Measurements from ENCODE around the gene NAA35. TPM values are rescaled to one million over a fixed set of nuclear protein-coding genes. Genes with fewer than 3 reads are reported as not detected.
"Not testable (repeated sequence)": the region's sequence is repeated elsewhere in the genome, so short reads cannot be mapped to it uniquely, and the experiment has no call there.

NAA35 gene
- total RNA-seq, 2 experiments from 2014 or later: 23.0 to 24.3 TPM

- ChIA-PET CTCF (no interaction called here), POLR2A (no interaction called here)
- Mint-ChIP-seq H3K36me3 (peaks cover 33% of the 10 kb centered on the region), H3K27me3 (no peaks in the 10 kb centered on the region), H3K9me3 (no peaks in the 10 kb centered on the region), H3K27ac (no peak overlapping the region), H3K4me1 (ENCODE audit: low read depth) (peaks cover 3% of the 10 kb centered on the region), H3K4me3 (no peak overlapping the region)
- no peak for DNase-seq
- intact Hi-C loops (cut with micrococcal nuclease): no loop called here
Measured at GRCh38 chr9:85960688-85961093, 19.7 kb downstream of the NAA35 start.

DNA sequence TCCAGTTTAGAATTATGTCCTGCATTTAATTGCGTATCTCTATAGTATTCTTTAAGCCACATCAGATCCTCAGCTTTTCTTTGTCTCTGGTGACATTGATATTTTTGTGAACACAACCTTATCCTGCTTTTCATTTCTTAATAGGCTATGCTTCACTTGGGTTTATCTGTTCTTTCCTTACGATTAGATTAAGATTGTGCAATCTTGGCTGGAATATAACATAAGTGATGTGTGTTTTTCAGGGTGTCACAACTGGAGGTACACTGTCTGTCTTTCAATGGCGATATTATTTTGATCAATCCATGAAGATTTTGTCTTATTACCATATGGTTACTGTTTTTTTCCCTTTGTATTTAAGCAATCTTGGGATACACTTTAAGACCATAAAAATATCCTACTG is 23.6 kb downstream of the NAA35 start:
- Mint-ChIP-seq H3K27ac (no peak overlapping the region), H3K27me3 (no peaks in the 10 kb centered on the region), H3K36me3 (peaks cover 28% of the 10 kb centered on the region), H3K4me3 (no peak overlapping the region), H3K4me1 (ENCODE audit: low read depth) (peaks cover 3% of the 10 kb centered on the region), H3K9me3 (no peaks in the 10 kb centered on the region)
- POLR2A ChIA-PET: no interaction called here
- CTCF ChIA-PET: no interaction called here
- intact Hi-C loops (cut with micrococcal nuclease): no loop called here
- no peak for DNase-seq

- no peaks in the 10 kb centered on the region for H3K27me3 Mint-ChIP-seq
- H3K36me3 Mint-ChIP-seq: peaks cover 31% of the 10 kb centered on the region
- no peaks in the 10 kb centered on the region for H3K9me3 Mint-ChIP-seq
- DNase-seq: no peak
- no peak overlapping the region for H3K4me3 Mint-ChIP-seq
- POLR2A ChIA-PET: no interaction called here
- H3K4me1 Mint-ChIP-seq (ENCODE audit: low read depth): peaks cover 3% of the 10 kb centered on the region
- intact Hi-C loops (cut with micrococcal nuclease): no loop called here
- no peak overlapping the region for H3K27ac Mint-ChIP-seq
- CTCF ChIA-PET: no interaction called here
Measured at GRCh38 chr9:85964949-85965348, 24.0 kb downstream of the NAA35 start.

- Mint-ChIP-seq H3K4me1 (ENCODE audit: low read depth) (peaks cover 2% of the 10 kb centered on the region), H3K27ac (no peak overlapping the region), H3K4me3 (no peak overlapping the region), H3K27me3 (no peaks in the 10 kb centered on the region), H3K36me3 (peaks cover 32% of the 10 kb centered on the region), H3K9me3 (no peaks in the 10 kb centered on the region)
- intact Hi-C loops (cut with micrococcal nuclease): no loop called here
- no peak for DNase-seq
- POLR2A ChIA-PET: no interaction called here
- CTCF ChIA-PET: no interaction called here
Measured at GRCh38 chr9:85969727-85970126, 28.8 kb downstream of the NAA35 start.

DNA sequence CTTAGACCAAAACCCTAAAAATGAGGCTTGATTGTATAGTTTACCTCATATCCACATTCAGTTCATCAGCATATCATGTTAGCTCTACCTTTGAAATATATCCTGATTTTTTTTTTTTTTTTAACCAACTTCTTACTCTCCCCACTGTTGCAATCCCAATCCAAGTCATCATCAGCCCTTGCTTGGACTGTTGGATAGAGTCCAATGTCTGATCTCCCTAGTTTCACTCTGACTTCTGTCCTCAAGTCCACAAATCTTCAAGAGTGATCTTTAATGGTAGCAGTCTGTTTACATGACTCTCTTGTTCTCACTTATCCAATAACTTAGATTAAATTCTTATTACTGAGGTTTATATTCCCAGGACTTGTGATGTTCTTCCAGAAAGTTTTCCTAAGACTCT is 30.8 kb downstream of the NAA35 start:
- H3K4me1 Mint-ChIP-seq (ENCODE audit: low read depth): no peaks in the 10 kb centered on the region
- no peak overlapping the region for H3K27ac Mint-ChIP-seq
- intact Hi-C loops (cut with micrococcal nuclease): no loop called here
- no peaks in the 10 kb centered on the region for H3K9me3 Mint-ChIP-seq
- no peak overlapping the region for H3K4me3 Mint-ChIP-seq
- H3K36me3 Mint-ChIP-seq: peaks cover 39% of the 10 kb centered on the region
- no peaks in the 10 kb centered on the region for H3K27me3 Mint-ChIP-seq
- ChIA-PET CTCF (no interaction called here), POLR2A (no interaction called here)
- no peak for DNase-seq

- intact Hi-C loops (cut with micrococcal nuclease): no loop called here
- ChIA-PET POLR2A (interaction anchor here (0.6 kb wide), 1 partner anchor 307 kb away, joined by 3 read pairs; no protein-coding TSS in a partner anchor), CTCF (no interaction called here)
- H3K36me3 Mint-ChIP-seq: peaks cover 41% of the 10 kb centered on the region
- no peak overlapping the region for H3K4me3 Mint-ChIP-seq
- no peaks in the 10 kb centered on the region for H3K4me1 Mint-ChIP-seq (ENCODE audit: low read depth)
- DNase-seq: no peak
- no peak overlapping the region for H3K27ac Mint-ChIP-seq
- no peaks in the 10 kb centered on the region for H3K27me3 Mint-ChIP-seq
- H3K9me3 Mint-ChIP-seq: no peaks in the 10 kb centered on the region
Measured at GRCh38 chr9:85973238-85973637, 32.3 kb downstream of the NAA35 start.

DNA sequence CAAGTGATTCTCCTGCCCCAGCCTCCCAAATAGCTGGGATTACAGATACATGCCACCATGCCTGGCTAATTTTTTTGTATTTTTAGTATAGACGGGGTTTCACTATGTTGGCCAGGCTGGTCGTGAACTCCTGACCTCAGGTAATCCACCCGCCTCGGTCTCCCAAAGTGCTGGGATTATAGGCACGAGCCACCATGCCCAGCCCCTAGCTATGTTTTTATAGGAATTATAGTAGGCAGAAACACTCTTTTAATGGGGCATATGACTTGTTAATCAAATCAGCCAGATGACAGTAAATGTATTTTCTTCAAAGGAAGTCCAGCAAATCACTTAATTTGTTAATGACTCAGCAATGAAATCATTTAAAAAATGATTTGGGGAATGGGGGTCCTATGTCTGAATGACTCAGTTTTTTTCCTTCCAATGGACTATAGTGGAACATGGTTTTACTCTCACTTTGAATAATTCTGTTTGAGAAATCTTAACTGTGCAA is 33.2 kb downstream of the NAA35 start:
- DNase-seq; H3K27me3 Mint-ChIP-seq; intact Hi-C loops (cut with micrococcal nuclease); H3K9me3 Mint-ChIP-seq; POLR2A ChIA-PET; H3K4me3 Mint-ChIP-seq; CTCF ChIA-PET; H3K27ac Mint-ChIP-seq; H3K4me1 Mint-ChIP-seq (ENCODE audit: low read depth): not testable (repeated sequence)
- peaks cover 50% of the 10 kb centered on the region for H3K36me3 Mint-ChIP-seq

- intact Hi-C loops (cut with micrococcal nuclease): no loop called here
- POLR2A ChIA-PET: no interaction called here
- DNase-seq: no peak
- peaks cover 61% of the 10 kb centered on the region for H3K36me3 Mint-ChIP-seq
- no peaks in the 10 kb centered on the region for H3K9me3 Mint-ChIP-seq
- CTCF ChIA-PET: no interaction called here
- H3K27ac Mint-ChIP-seq: no peak overlapping the region
- H3K4me3 Mint-ChIP-seq: no peak overlapping the region
- no peaks in the 10 kb centered on the region for H3K4me1 Mint-ChIP-seq (ENCODE audit: low read depth)
- no peaks in the 10 kb centered on the region for H3K27me3 Mint-ChIP-seq
Measured at GRCh38 chr9:85978496-85978895, 37.5 kb downstream of the NAA35 start.

GRCh38 chr9:85981369-85981768 is 40.4 kb downstream of the NAA35 start:
- ChIA-PET CTCF (no interaction called here), POLR2A (no interaction called here)
- intact Hi-C loops (cut with micrococcal nuclease): no loop called here
- Mint-ChIP-seq H3K27me3 (no peaks in the 10 kb centered on the region), H3K4me1 (ENCODE audit: low read depth) (peaks cover 3% of the 10 kb centered on the region), H3K4me3 (no peak overlapping the region), H3K36me3 (peaks cover 77% of the 10 kb centered on the region), H3K27ac (no peak overlapping the region), H3K9me3 (no peaks in the 10 kb centered on the region)
- no peak for DNase-seq

- Mint-ChIP-seq H3K27me3 (no peaks in the 10 kb centered on the region), H3K9me3 (no peaks in the 10 kb centered on the region), H3K36me3 (peaks cover 77% of the 10 kb centered on the region), H3K4me3 (no peak overlapping the region), H3K27ac (no peak overlapping the region), H3K4me1 (ENCODE audit: low read depth) (peaks cover 3% of the 10 kb centered on the region)
- ChIA-PET CTCF (no interaction called here), POLR2A (no interaction called here)
- intact Hi-C loops (cut with micrococcal nuclease): no loop called here
- DNase-seq: no peak
Measured at GRCh38 chr9:85984457-85984856, 43.5 kb downstream of the NAA35 start.

DNA sequence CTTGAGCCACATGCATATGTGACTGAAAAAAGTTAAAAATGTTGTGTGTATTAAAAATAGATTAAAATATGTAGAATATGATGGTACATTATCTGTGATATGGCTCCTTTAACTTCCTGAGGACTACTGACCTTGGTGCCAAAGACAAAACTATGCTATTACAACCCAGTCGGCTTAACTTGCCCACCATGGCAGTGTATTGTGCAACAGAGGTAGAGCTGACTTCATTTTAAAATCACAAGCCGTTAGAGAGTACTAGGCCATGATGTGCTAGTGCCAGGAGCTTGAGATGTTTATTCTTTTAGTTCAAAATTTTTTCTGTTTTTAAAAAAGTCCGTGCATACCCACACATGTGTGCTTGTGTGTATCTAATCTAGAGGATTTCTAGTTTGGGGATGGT is 46.3 kb downstream of the NAA35 start:
- intact Hi-C loops (cut with micrococcal nuclease): no loop called here
- H3K36me3 Mint-ChIP-seq: peaks cover 75% of the 10 kb centered on the region

GRCh38 chr9:85994191-85994590 is 53.2 kb downstream of the NAA35 start:
- CTCF ChIA-PET: no interaction called here
- no peak overlapping the region for H3K27ac Mint-ChIP-seq
- H3K9me3 Mint-ChIP-seq: no peaks in the 10 kb centered on the region
- no peak overlapping the region for H3K4me3 Mint-ChIP-seq
- intact Hi-C loops (cut with micrococcal nuclease): no loop called here
- no peaks in the 10 kb centered on the region for H3K27me3 Mint-ChIP-seq
- H3K36me3 Mint-ChIP-seq: peaks cover 46% of the 10 kb centered on the region
- DNase-seq: no peak
- POLR2A ChIA-PET: interaction anchor here (0.6 kb wide), 1 partner anchor 16 kb away, joined by 3 read pairs; no protein-coding TSS in a partner anchor
- no peaks in the 10 kb centered on the region for H3K4me1 Mint-ChIP-seq (ENCODE audit: low read depth)

More for the DNA sequence above, 46.3 kb downstream of the NAA35 start:
- Mint-ChIP-seq H3K4me3 (no peak overlapping the region), H3K9me3 (no peaks in the 10 kb centered on the region), H3K27ac (no peak overlapping the region), H3K4me1 (ENCODE audit: low read depth) (peaks cover 3% of the 10 kb centered on the region), H3K27me3 (no peaks in the 10 kb centered on the region)
- CTCF ChIA-PET: no interaction called here
- POLR2A ChIA-PET: no interaction called here
- DNase-seq: no peak

GRCh38 chr9:85995097-85995496 is 54.2 kb downstream of the NAA35 start:
- POLR2A ChIA-PET: no interaction called here
- H3K27me3 Mint-ChIP-seq: no peaks in the 10 kb centered on the region
- peaks cover 41% of the 10 kb centered on the region for H3K36me3 Mint-ChIP-seq
- CTCF ChIA-PET: interaction anchor here (0.6 kb wide), 1 partner anchor 20 kb away, joined by 3 read pairs; no protein-coding TSS in a partner anchor
- H3K4me3 Mint-ChIP-seq: no peak overlapping the region
- no peak for DNase-seq
- intact Hi-C loops (cut with micrococcal nuclease): no loop called here
- H3K9me3 Mint-ChIP-seq: no peaks in the 10 kb centered on the region
- H3K27ac Mint-ChIP-seq: no peak overlapping the region
- no peaks in the 10 kb centered on the region for H3K4me1 Mint-ChIP-seq (ENCODE audit: low read depth)

DNA sequence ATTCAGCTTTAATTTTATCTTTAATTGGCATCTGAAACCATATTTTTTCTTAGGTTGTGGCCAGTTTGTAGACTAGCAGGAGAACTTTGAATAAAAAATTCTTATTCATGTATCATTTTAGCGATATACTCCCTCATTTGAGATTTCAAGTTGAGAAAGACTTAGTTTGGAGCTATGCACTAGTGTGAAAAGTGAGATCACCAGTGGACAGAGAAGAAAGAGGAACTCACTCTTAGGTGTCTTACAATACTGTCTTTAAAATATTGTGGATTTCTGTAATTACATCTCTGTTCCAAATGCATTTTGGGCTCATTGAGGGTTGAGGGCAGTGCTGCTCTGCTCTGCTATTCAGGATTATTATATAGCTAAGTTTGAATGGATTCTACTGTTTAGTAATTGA is 54.7 kb downstream of the NAA35 start:
- intact Hi-C loops (cut with micrococcal nuclease): no loop called here
- ChIA-PET POLR2A (no interaction called here), CTCF (no interaction called here)
- no peaks in the 10 kb centered on the region for H3K27me3 Mint-ChIP-seq
- H3K4me1 Mint-ChIP-seq (ENCODE audit: low read depth): no peaks in the 10 kb centered on the region
- H3K9me3 Mint-ChIP-seq: no peaks in the 10 kb centered on the region
- no peak for DNase-seq
- no peak overlapping the region for H3K27ac Mint-ChIP-seq
- H3K36me3 Mint-ChIP-seq: peaks cover 43% of the 10 kb centered on the region
- no peak overlapping the region for H3K4me3 Mint-ChIP-seq
